ENCODE measurements around the gene SOX5. TPM values are rescaled to one million over a fixed set of nuclear protein-coding genes. Genes with fewer than 3 reads are reported as not detected.
"Not testable (repeated sequence)": the region's sequence is repeated elsewhere in the genome, so short reads cannot be mapped to it uniquely, and the experiment has no call there.

Gene SOX5
- polyA plus RNA-seq, 1 experiment, result 6.7 TPM

- no peak for DNase-seq (ENCODE audit: low read depth, low spot score)
- TF ChIP-seq, protein P1, sequence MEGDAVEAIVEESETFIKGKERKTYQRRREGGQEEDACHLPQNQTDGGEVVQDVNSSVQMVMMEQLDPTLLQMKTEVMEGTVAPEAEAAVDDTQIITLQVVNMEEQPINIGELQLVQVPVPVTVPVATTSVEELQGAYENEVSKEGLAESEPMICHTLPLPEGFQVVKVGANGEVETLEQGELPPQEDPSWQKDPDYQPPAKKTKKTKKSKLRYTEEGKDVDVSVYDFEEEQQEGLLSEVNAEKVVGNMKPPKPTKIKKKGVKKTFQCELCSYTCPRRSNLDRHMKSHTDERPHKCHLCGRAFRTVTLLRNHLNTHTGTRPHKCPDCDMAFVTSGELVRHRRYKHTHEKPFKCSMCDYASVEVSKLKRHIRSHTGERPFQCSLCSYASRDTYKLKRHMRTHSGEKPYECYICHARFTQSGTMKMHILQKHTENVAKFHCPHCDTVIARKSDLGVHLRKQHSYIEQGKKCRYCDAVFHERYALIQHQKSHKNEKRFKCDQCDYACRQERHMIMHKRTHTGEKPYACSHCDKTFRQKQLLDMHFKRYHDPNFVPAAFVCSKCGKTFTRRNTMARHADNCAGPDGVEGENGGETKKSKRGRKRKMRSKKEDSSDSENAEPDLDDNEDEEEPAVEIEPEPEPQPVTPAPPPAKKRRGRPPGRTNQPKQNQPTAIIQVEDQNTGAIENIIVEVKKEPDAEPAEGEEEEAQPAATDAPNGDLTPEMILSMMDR (IDR thresholded peaks at IDR 0.05; ENCODE audit: low read depth, low read length), result no peak
- Histone ChIP-seq H3K4me3 (ENCODE audit: low read depth, low read length) (no peak overlapping the region), H3K27me3 (ENCODE audit: control insufficient read depth, insufficient read depth, low read length) (no peaks in the 10 kb centered on the region), H3K27ac (ENCODE audit: low read depth, low read length) (no peak overlapping the region), H3K9me3 (ENCODE audit: control insufficient read depth, insufficient read depth, low read length) (no peaks in the 10 kb centered on the region)
- POLR2A ChIA-PET, result no interaction called here
- CTCF ChIA-PET, result no interaction called here
Observed at GRCh38 chr12:23510484-23510883, 439.0 kb downstream of the SOX5 start.

GRCh38 chr12:23509832-23510231, 439.6 kb downstream of the SOX5 start:
- H3K4me3 ChIP-seq (ENCODE audit: low read depth, low read length); DNase-seq (ENCODE audit: low read depth, low spot score); CTCF ChIA-PET; H3K27me3 ChIP-seq (ENCODE audit: control insufficient read depth, insufficient read depth, low read length); H3K27ac ChIP-seq (ENCODE audit: low read depth, low read length); POLR2A ChIA-PET; H3K9me3 ChIP-seq (ENCODE audit: control insufficient read depth, insufficient read depth, low read length): not testable (repeated sequence)

DNA sequence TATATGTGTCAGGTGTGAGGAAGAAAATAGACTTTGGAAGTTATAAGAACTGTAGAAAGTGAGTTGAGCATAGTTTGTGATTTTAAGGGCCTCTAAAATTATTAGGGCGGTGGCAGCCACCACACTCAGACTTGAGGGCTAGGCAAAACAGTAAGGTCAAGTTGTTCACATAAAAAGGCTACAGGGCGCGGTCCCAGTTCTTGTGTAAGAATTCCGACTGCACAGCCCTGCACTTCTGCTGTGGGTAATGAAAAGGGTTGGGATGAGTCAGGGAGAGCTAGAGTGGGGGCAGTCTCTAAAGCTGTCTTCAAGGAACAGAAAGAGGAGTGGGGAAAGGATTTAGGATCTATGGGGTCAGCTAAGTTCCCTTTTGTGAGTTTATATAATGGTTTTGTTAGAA, 441.7 kb downstream of the SOX5 start:
- H3K4me3 ChIP-seq (ENCODE audit: low read depth, low read length); CTCF ChIA-PET; H3K27ac ChIP-seq (ENCODE audit: low read depth, low read length); DNase-seq (ENCODE audit: low read depth, low spot score); H3K9me3 ChIP-seq (ENCODE audit: control insufficient read depth, insufficient read depth, low read length); POLR2A ChIA-PET; H3K27me3 ChIP-seq (ENCODE audit: control insufficient read depth, insufficient read depth, low read length): not testable (repeated sequence)

DNA sequence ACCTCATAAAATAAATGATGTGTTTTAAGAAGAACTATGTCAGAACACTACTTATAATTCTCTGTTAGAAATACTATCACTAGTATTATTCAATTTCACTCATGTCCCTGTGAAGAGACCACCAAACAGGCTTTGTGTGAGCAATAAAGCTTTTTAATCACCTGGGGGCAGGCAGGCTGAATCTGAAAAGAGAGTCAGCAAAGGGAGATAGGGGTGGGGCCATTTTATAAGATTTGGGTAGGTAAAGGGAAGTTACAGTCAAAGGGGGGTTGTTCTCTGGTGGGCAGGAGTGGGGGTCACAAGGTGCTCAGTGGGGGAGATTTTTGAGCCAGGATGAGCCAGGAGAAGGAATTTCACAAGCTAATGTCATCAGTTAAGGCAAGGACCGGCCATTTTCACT, 443.7 kb downstream of the SOX5 start:
- H3K27me3 ChIP-seq (ENCODE audit: control insufficient read depth, insufficient read depth, low read length); H3K27ac ChIP-seq (ENCODE audit: low read depth, low read length); H3K4me3 ChIP-seq (ENCODE audit: low read depth, low read length); H3K9me3 ChIP-seq (ENCODE audit: control insufficient read depth, insufficient read depth, low read length); CTCF ChIA-PET; DNase-seq (ENCODE audit: low read depth, low spot score); POLR2A ChIA-PET: not testable (repeated sequence)

GRCh38 chr12:23504641-23505399, 444.6 kb downstream of the SOX5 start:
- no peak overlapping the region for H3K27ac ChIP-seq (ENCODE audit: low read depth, low read length)
- TF ChIP-seq, protein P1 (IDR thresholded peaks at IDR 0.05; ENCODE audit: low read depth, low read length), result no peak
- no peaks in the 10 kb centered on the region for H3K9me3 ChIP-seq (ENCODE audit: control insufficient read depth, insufficient read depth, low read length)
- no peaks in the 10 kb centered on the region for H3K27me3 ChIP-seq (ENCODE audit: control insufficient read depth, insufficient read depth, low read length)
- ChIA-PET POLR2A (no interaction called here), CTCF (no interaction called here)
- DNase-seq (ENCODE audit: low read depth, low spot score), result no peak
- no peak overlapping the region for H3K4me3 ChIP-seq (ENCODE audit: low read depth, low read length)

GRCh38 chr12:23504043-23504442, 445.4 kb downstream of the SOX5 start:
- Histone ChIP-seq H3K4me3 (ENCODE audit: low read depth, low read length) (no peak overlapping the region), H3K27me3 (ENCODE audit: control insufficient read depth, insufficient read depth, low read length) (no peaks in the 10 kb centered on the region), H3K9me3 (ENCODE audit: control insufficient read depth, insufficient read depth, low read length) (no peaks in the 10 kb centered on the region), H3K27ac (ENCODE audit: low read depth, low read length) (no peak overlapping the region)
- DNase-seq (ENCODE audit: low read depth, low spot score), result no peak
- ChIA-PET CTCF (no interaction called here), POLR2A (no interaction called here)
- TF ChIP-seq, protein P1 (IDR thresholded peaks at IDR 0.05; ENCODE audit: low read depth, low read length), result no peak

Data from AG04450 (cell line).